Esophagus muscularis mucosa (tissue), 4 donors: ENCODE results near the gene AP1S2. TPM values are rescaled to one million over a fixed set of nuclear protein-coding genes. Genes with fewer than 3 reads are reported as not detected.

Source experiments
- DNase-seq: peaks from one replicate; pipeline ENCODE4 v3.0.0-alpha.2; 2017; ENCODE audit errors: extremely low spot score
- H3K27ac ChIP-seq, 4 donors: fragments of 200-600 bp; sonication (generic); replicated peaks in 1 of 4; 1 replicate in 3 of 4; 2 replicates in 1 of 4; pipeline ENCODE4 v1.5.1; 2016 to 2019; ENCODE audit warnings: mild to moderate bottlenecking in 1 of 4
- H3K27me3 ChIP-seq, 4 donors: fragments of 200-600 bp; sonication (generic); one replicate each; pipeline versions ENCODE4 v1.5.1 to v1.6.0; 2016 to 2019
- H3K36me3 ChIP-seq, 4 donors: fragments of 200-600 bp; sonication (generic); one replicate each; pipeline ENCODE4 v1.5.1; 2016 to 2019
- H3K4me1 ChIP-seq, 4 donors: fragments of 200-600 bp; sonication (generic); one replicate each; pipeline ENCODE4 v1.5.1; 2016 to 2019
- H3K4me3 ChIP-seq, 4 donors: fragments of 200-600 bp; sonication (generic); 1 replicate in 2 of 4; 2 replicates in 2 of 4; pipeline ENCODE4 v1.5.1; 2016 to 2019; ENCODE audit warnings: mild to moderate bottlenecking in 4 of 4, moderate library complexity in 1 of 4
- H3K9me3 ChIP-seq, 4 donors: fragments of 200-600 bp; sonication (generic); 1 replicate in 3 of 4; 2 replicates in 1 of 4; pipeline ENCODE4 v1.5.1; 2016 to 2019
- EP300 ChIP-seq: sonication (generic); formaldehyde crosslinking; IDR thresholded peaks from one replicate; pipeline ENCODE4 v1.6.1; 2017; ENCODE audit warnings: antibody characterized with exemption
- POLR2A ChIP-seq: fragments of 450-650 bp; IDR thresholded peaks from one replicate; pipeline ENCODE4 v1.6.1; 2017; ENCODE audit warnings: antibody characterized with exemption, moderate library complexity, mild to moderate bottlenecking, low read depth
- POLR2AphosphoS5 ChIP-seq, 2 donors: sonication (generic); formaldehyde crosslinking; IDR thresholded peaks; one replicate each; pipeline ENCODE4 v1.6.1; 2017; ENCODE audit warnings: antibody characterized with exemption in 2 of 2
- WGBS: methylation state at CpG from one replicate; pipeline ENCODE4 v1.1.5; 2018; 5-methylcytosine and 5-hydroxymethylcytosine counted together
- intact Hi-C: fragments of 100-400 bp; cut with DNase I; formaldehyde crosslinking; loops from one replicate; pipeline ENCODE4 v1.15.1; 2023
- total RNA-seq, 4 donors: library from RNA; depleted of rRNA; stranded (reverse); fragments of >200 nt; gene quantifications; one replicate each; pipeline versions ENCODE4 v1.1.0 to v1.2.1, GENCODE V29; 2016
- TF ChIP-seq, protein P1 (sequence below), 3 experiments: fragments of 200-600 bp in 2 of 3; fragments of 450-650 bp in 1 of 3; sonication (generic) in 2 of 3; IDR thresholded peaks; one replicate each; pipeline ENCODE4 v1.5.1; 2017 to 2019; ENCODE audit warnings: antibody characterized with exemption in 3 of 3, mild to moderate bottlenecking in 2 of 3, moderate library complexity in 1 of 3

Gene AP1S2
- total RNA-seq, 4 donors from 2014 or later, result 136 to 142 (median 140) TPM

- intact Hi-C loops, result loop anchor here (10.0 kb wide), 3 partner anchors 172 to 1018 kb away; partner anchors contain the start of genes CTPS2, RBBP7 and SYAP1
- Histone ChIP-seq H3K9me3 (no peaks in the 10 kb centered on the region), H3K4me3 (no peak overlapping the region), H3K36me3 (no peaks in the 10 kb centered on the region), H3K27me3 (no peaks in the 10 kb centered on the region), H3K27ac (peak overlapping the region; percentile 88 to 96 (median 95)), H3K4me1 (peaks cover 9 to 28% (median 18%) of the 10 kb centered on the region in 4 donors)
- no peak for TF ChIP-seq POLR2AphosphoS5 (IDR thresholded peaks at IDR 0.05)
- TF ChIP-seq POLR2A, result no peak
- TF ChIP-seq, protein P1, sequence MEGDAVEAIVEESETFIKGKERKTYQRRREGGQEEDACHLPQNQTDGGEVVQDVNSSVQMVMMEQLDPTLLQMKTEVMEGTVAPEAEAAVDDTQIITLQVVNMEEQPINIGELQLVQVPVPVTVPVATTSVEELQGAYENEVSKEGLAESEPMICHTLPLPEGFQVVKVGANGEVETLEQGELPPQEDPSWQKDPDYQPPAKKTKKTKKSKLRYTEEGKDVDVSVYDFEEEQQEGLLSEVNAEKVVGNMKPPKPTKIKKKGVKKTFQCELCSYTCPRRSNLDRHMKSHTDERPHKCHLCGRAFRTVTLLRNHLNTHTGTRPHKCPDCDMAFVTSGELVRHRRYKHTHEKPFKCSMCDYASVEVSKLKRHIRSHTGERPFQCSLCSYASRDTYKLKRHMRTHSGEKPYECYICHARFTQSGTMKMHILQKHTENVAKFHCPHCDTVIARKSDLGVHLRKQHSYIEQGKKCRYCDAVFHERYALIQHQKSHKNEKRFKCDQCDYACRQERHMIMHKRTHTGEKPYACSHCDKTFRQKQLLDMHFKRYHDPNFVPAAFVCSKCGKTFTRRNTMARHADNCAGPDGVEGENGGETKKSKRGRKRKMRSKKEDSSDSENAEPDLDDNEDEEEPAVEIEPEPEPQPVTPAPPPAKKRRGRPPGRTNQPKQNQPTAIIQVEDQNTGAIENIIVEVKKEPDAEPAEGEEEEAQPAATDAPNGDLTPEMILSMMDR (IDR thresholded peaks at IDR 0.05), result no peak
- TF ChIP-seq EP300, result no peak
- 17% methylated on average over 1 of the region's 1 CpG for whole genome bisulfite sequencing
- no peak for DNase-seq
These were observed 2.0 kb upstream of the AP1S2 start for GRCh38 chrX:15856636-15857035.

DNA sequence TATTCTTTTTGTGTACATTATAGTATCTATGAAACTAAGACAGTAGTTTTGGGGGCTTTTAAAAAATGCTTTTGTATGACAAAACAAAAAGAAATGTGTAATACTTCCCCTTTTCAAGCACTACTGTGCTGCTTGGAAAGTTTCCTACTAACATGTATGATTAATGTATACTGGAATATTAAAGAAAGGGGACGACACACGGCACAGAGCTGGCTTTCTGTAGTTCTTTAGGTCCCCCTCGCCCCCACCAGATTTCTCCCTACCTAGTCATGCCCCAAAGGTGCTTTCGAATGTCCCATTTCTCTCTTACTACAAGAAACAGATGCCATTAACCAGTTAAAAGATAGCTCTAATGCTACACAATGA lies 1.6 kb upstream of the AP1S2 start:
- Histone ChIP-seq H3K9me3 (no peaks in the 10 kb centered on the region), H3K4me1 (peaks cover 10 to 28% (median 20%) of the 10 kb centered on the region in 4 donors), H3K27me3 (no peaks in the 10 kb centered on the region), H3K36me3 (no peaks in the 10 kb centered on the region), H3K27ac (peak overlapping the region; percentile 88 to 96 (median 95)), H3K4me3 (peak overlapping the region in 1 of 4 donors; percentile 80)
- DNase-seq, result no peak
- intact Hi-C loops, result loop anchor here (10.0 kb wide), 3 partner anchors 171 to 1019 kb away; partner anchors contain the start of genes CTPS2, RBBP7 and SYAP1
- 27% methylated on average over 4 of the region's 4 CpGs for WGBS
- TF ChIP-seq EP300 (no peak), POLR2AphosphoS5 (IDR thresholded peaks at IDR 0.05) (no peak), POLR2A (no peak)
- TF ChIP-seq, protein P1 (IDR thresholded peaks at IDR 0.05), result no peak

GRCh38 chrX:15855568-15856221 lies 1.1 kb upstream of the AP1S2 start:
- WGBS, result 24% methylated on average over 11 of the region's 16 CpGs
- intact Hi-C loops, result loop anchor here (10.0 kb wide), 3 partner anchors 171 to 1019 kb away; partner anchors contain the start of genes CTPS2, RBBP7 and SYAP1
- no peak for TF ChIP-seq POLR2A
- no peak for TF ChIP-seq EP300
- TF ChIP-seq, protein P1 (IDR thresholded peaks at IDR 0.05), result no peak
- no peak for TF ChIP-seq POLR2AphosphoS5 (IDR thresholded peaks at IDR 0.05)

GRCh38 chrX:15854080-15854655 lies 445 bp downstream of the AP1S2 start:
- intact Hi-C loops, result loop anchor here (5.0 to 10.0 kb wide), 4 partner anchors 62 to 1021 kb away; partner anchors contain the start of genes CTPS2, RBBP7, SYAP1 and ZRSR2
- Histone ChIP-seq H3K36me3 (peaks cover 0 to 4% (median 0%) of the 10 kb centered on the region in 4 donors), H3K27ac (peak overlapping the region; percentile 88 to 96 (median 95)), H3K4me3 (peak overlapping the region; percentile 75 to 93 (median 80)), H3K4me1 (peaks cover 12 to 49% (median 34%) of the 10 kb centered on the region in 4 donors), H3K27me3 (no peaks in the 10 kb centered on the region), H3K9me3 (no peaks in the 10 kb centered on the region)
- TF ChIP-seq POLR2A (no peak), EP300 (no peak), POLR2AphosphoS5 (IDR thresholded peaks at IDR 0.05) (no peak)
- TF ChIP-seq, protein P1 (IDR thresholded peaks at IDR 0.05), result peak in 2 of 3 experiments; percentile 26 to 29
- no peak for DNase-seq
- under 1% methylated on average over 23 of the region's 65 CpGs for WGBS

More at GRCh38 chrX:15855568-15856221, 1.1 kb upstream of the AP1S2 start:
- DNase-seq, result no peak
- H3K9me3 ChIP-seq, result no peaks in the 10 kb centered on the region
- H3K27ac ChIP-seq, result peak overlapping the region; percentile 88 to 96 (median 95)
- peak overlapping the region; percentile 75 to 93 (median 80) for H3K4me3 ChIP-seq
- no peaks in the 10 kb centered on the region for H3K27me3 ChIP-seq
- peaks cover 0 to 4% (median 0%) of the 10 kb centered on the region in 4 donors for H3K36me3 ChIP-seq
- peaks cover 12 to 33% (median 22%) of the 10 kb centered on the region in 4 donors for H3K4me1 ChIP-seq
